Stimulated activated CD4-positive, alpha-beta T cell treated with anti-CD3 and anti-CD28 coated beads, Interleukin-2, amount 100 ng/mL, for 4 hours (primary cell): Measurements from ENCODE around the gene SOCS3.
"Not testable (repeated sequence)": the region's sequence is repeated elsewhere in the genome, so short reads cannot be mapped to it uniquely, and the experiment has no call there.

Experiments
- DNase-seq: peaks from one replicate; pipeline ENCODE4 v3.0.0-alpha.2; 2020; ENCODE audit warnings: low read depth

The SOCS3 gene

GRCh38 chr17:78348055-78348770, 11.7 kb downstream of the SOCS3 start:
- no peak for DNase-seq

- DNase-seq, result no peak
Observed at GRCh38 chr17:78347453-78347852, 12.4 kb downstream of the SOCS3 start.

GRCh38 chr17:78346605-78347250, 13.1 kb downstream of the SOCS3 start:
- DNase-seq, result no peak

- no peak for DNase-seq
Observed at GRCh38 chr17:78345791-78346494, 13.9 kb downstream of the SOCS3 start.

- no peak for DNase-seq
Observed at GRCh38 chr17:78345172-78345571, 14.7 kb downstream of the SOCS3 start.

- no peak for DNase-seq
Observed at GRCh38 chr17:78344666-78345065, 15.2 kb downstream of the SOCS3 start.

GRCh38 chr17:78343543-78344201, 16.2 kb downstream of the SOCS3 start:
- peak; percentile 66 for DNase-seq

GRCh38 chr17:78343187-78343542, 16.7 kb downstream of the SOCS3 start:
- DNase-seq, result no peak

- DNase-seq, result no peak
Observed at GRCh38 chr17:78342449-78343186, 17.3 kb downstream of the SOCS3 start.

- no peak for DNase-seq
Observed at GRCh38 chr17:78341559-78342448, 18.1 kb downstream of the SOCS3 start.

GRCh38 chr17:78340183-78340955, 19.5 kb downstream of the SOCS3 start:
- no peak for DNase-seq

GRCh38 chr17:78338486-78339259, 21.2 kb downstream of the SOCS3 start:
- no peak for DNase-seq

GRCh38 chr17:78337244-78338109, 22.4 kb downstream of the SOCS3 start:
- DNase-seq, result no peak

- no peak for DNase-seq
Observed at GRCh38 chr17:78335209-78335608, 24.7 kb downstream of the SOCS3 start.

- no peak for DNase-seq
Observed at GRCh38 chr17:78332991-78333390, 26.9 kb downstream of the SOCS3 start.

- DNase-seq, result not testable (repeated sequence)
Observed at GRCh38 chr17:78331355-78331754, 28.5 kb downstream of the SOCS3 start.

GRCh38 chr17:78330570-78331224, 29.2 kb downstream of the SOCS3 start:
- no peak for DNase-seq
